ENCODE measurements around the gene TAS2R46. TPM values are rescaled to one million over a fixed set of nuclear protein-coding genes. Genes with fewer than 3 reads are reported as not detected.
"Not testable (repeated sequence)": the region's sequence is repeated elsewhere in the genome, so short reads cannot be mapped to it uniquely, and the experiment has no call there.

Gene TAS2R46
- total RNA-seq (ENCODE audit: unreplicated experiment) = 3.3 TPM
- long read RNA-seq = 0 reads

- H3K27me3 Mint-ChIP-seq (ENCODE audit: unreplicated experiment); H3K9me3 Mint-ChIP-seq (ENCODE audit: unreplicated experiment); H3K4me3 Mint-ChIP-seq (ENCODE audit: unreplicated experiment); H3K27ac Mint-ChIP-seq (ENCODE audit: unreplicated experiment); H3K4me1 Mint-ChIP-seq (ENCODE audit: low read depth, unreplicated experiment); DNase-seq; H3K36me3 Mint-ChIP-seq (ENCODE audit: unreplicated experiment): not testable (repeated sequence)
Observed at GRCh38 chr12:11062194-11062593, at the start of gene TAS2R46. TSS of gene TAS2R46 (minus strand) at chr12:11062294. CDS start at chr12:11062294, 0 bp downstream.

- H3K9me3 Mint-ChIP-seq (ENCODE audit: unreplicated experiment); DNase-seq; H3K4me3 Mint-ChIP-seq (ENCODE audit: unreplicated experiment); H3K27me3 Mint-ChIP-seq (ENCODE audit: unreplicated experiment); H3K27ac Mint-ChIP-seq (ENCODE audit: unreplicated experiment); H3K4me1 Mint-ChIP-seq (ENCODE audit: low read depth, unreplicated experiment): not testable (repeated sequence)
- peaks cover 25% of the 10 kb centered on the region for H3K36me3 Mint-ChIP-seq (ENCODE audit: unreplicated experiment)
Observed at GRCh38 chr12:11111213-11111612, 49.1 kb upstream of the TAS2R46 start.

- peaks cover 7% of the 10 kb centered on the region for H3K27me3 Mint-ChIP-seq (ENCODE audit: unreplicated experiment)
- no peak overlapping the region for H3K4me3 Mint-ChIP-seq (ENCODE audit: unreplicated experiment)
- no peak overlapping the region for H3K27ac Mint-ChIP-seq (ENCODE audit: unreplicated experiment)
- no peak for TF ChIP-seq CTCF (IDR thresholded peaks at IDR 0.05; ENCODE audit: partially characterized antibody, unreplicated experiment)
- H3K4me1 Mint-ChIP-seq (ENCODE audit: low read depth, unreplicated experiment) = no peaks in the 10 kb centered on the region
- no peak for DNase-seq
- peaks cover 26% of the 10 kb centered on the region for H3K36me3 Mint-ChIP-seq (ENCODE audit: unreplicated experiment)
- H3K9me3 Mint-ChIP-seq (ENCODE audit: unreplicated experiment) = peaks cover 9% of the 10 kb centered on the region
Observed at GRCh38 chr12:11108862-11109261, 46.8 kb upstream of the TAS2R46 start.

GRCh38 chr12:11107719-11108118, 45.6 kb upstream of the TAS2R46 start:
- peaks cover 9% of the 10 kb centered on the region for H3K9me3 Mint-ChIP-seq (ENCODE audit: unreplicated experiment)
- peaks cover 4% of the 10 kb centered on the region for H3K27me3 Mint-ChIP-seq (ENCODE audit: unreplicated experiment)
- no peak overlapping the region for H3K4me3 Mint-ChIP-seq (ENCODE audit: unreplicated experiment)
- no peak overlapping the region for H3K27ac Mint-ChIP-seq (ENCODE audit: unreplicated experiment)
- no peak for TF ChIP-seq CTCF (IDR thresholded peaks at IDR 0.05; ENCODE audit: partially characterized antibody, unreplicated experiment)
- H3K36me3 Mint-ChIP-seq (ENCODE audit: unreplicated experiment) = peaks cover 23% of the 10 kb centered on the region
- no peak for DNase-seq
- H3K4me1 Mint-ChIP-seq (ENCODE audit: low read depth, unreplicated experiment) = no peaks in the 10 kb centered on the region

- H3K9me3 Mint-ChIP-seq (ENCODE audit: unreplicated experiment) = peaks cover 9% of the 10 kb centered on the region
- H3K4me3 Mint-ChIP-seq (ENCODE audit: unreplicated experiment) = no peak overlapping the region
- H3K36me3 Mint-ChIP-seq (ENCODE audit: unreplicated experiment) = peaks cover 18% of the 10 kb centered on the region
- no peak for DNase-seq
- TF ChIP-seq CTCF (IDR thresholded peaks at IDR 0.05; ENCODE audit: partially characterized antibody, unreplicated experiment) = no peak
- H3K27ac Mint-ChIP-seq (ENCODE audit: unreplicated experiment) = no peak overlapping the region
- peaks cover 4% of the 10 kb centered on the region for H3K27me3 Mint-ChIP-seq (ENCODE audit: unreplicated experiment)
- no peaks in the 10 kb centered on the region for H3K4me1 Mint-ChIP-seq (ENCODE audit: low read depth, unreplicated experiment)
Observed at GRCh38 chr12:11106288-11106687, 44.2 kb upstream of the TAS2R46 start.

GRCh38 chr12:11105546-11105945, 43.5 kb upstream of the TAS2R46 start:
- Mint-ChIP-seq H3K27me3 (ENCODE audit: unreplicated experiment) (peaks cover 4% of the 10 kb centered on the region), H3K4me1 (ENCODE audit: low read depth, unreplicated experiment) (no peaks in the 10 kb centered on the region), H3K36me3 (ENCODE audit: unreplicated experiment) (peaks cover 11% of the 10 kb centered on the region), H3K27ac (ENCODE audit: unreplicated experiment) (no peak overlapping the region), H3K4me3 (ENCODE audit: unreplicated experiment) (no peak overlapping the region), H3K9me3 (ENCODE audit: unreplicated experiment) (peaks cover 5% of the 10 kb centered on the region)
- DNase-seq = no peak
- TF ChIP-seq CTCF (IDR thresholded peaks at IDR 0.05; ENCODE audit: partially characterized antibody, unreplicated experiment) = no peak

- H3K36me3 Mint-ChIP-seq (ENCODE audit: unreplicated experiment); H3K27ac Mint-ChIP-seq (ENCODE audit: unreplicated experiment); H3K9me3 Mint-ChIP-seq (ENCODE audit: unreplicated experiment); H3K4me1 Mint-ChIP-seq (ENCODE audit: low read depth, unreplicated experiment); H3K27me3 Mint-ChIP-seq (ENCODE audit: unreplicated experiment); H3K4me3 Mint-ChIP-seq (ENCODE audit: unreplicated experiment); DNase-seq: not testable (repeated sequence)
Observed at GRCh38 chr12:11094910-11095309, 32.8 kb upstream of the TAS2R46 start.

Measured in glutamatergic neuron (in vitro differentiated cells).